Natural killer cell (primary cell): Measurements from ENCODE around the gene UGT1A8. TPM values are rescaled to one million over a fixed set of nuclear protein-coding genes. Genes with fewer than 3 reads are reported as not detected.
"Not testable (repeated sequence)": the region's sequence is repeated elsewhere in the genome, so short reads cannot be mapped to it uniquely, and the experiment has no call there.

Source experiments
- ATAC-seq, 3 donors: fragments of 150-1000 bp in 2 of 3; fragments of 200-7000 bp in 1 of 3; cut with Tn5 transposase; 1 replicate in 1 of 3; 2 replicates in 2 of 3; pipeline ENCODE4 v1.10.0; 2021; ENCODE audit warnings: mild to moderate bottlenecking in 2 of 3, moderate library complexity in 2 of 3
- DNase-seq, 2 donors: peaks; one replicate each; pipeline versions ENCODE4 v3.0.0 to v3.0.0-alpha.2; 2013 to 2021; ENCODE audit warnings: mixed read lengths in 1 of 2
- H3K27ac ChIP-seq: one replicate; pipeline ENCODE4 v1.5.1; 2013; ENCODE audit warnings: mild to moderate bottlenecking, low read length
- H3K27me3 ChIP-seq: one replicate; pipeline ENCODE4 v1.6.1; 2013; ENCODE audit warnings: low read length; ENCODE audit not compliant: control insufficient read depth, insufficient read depth
- H3K36me3 ChIP-seq: one replicate; pipeline ENCODE4 v1.6.1; 2013; ENCODE audit warnings: low read length; ENCODE audit not compliant: control insufficient read depth, insufficient read depth
- H3K4me1 ChIP-seq: one replicate; pipeline ENCODE4 v1.6.1; 2013; ENCODE audit warnings: low read length; ENCODE audit not compliant: control insufficient read depth, insufficient read depth
- H3K4me3 ChIP-seq: one replicate; pipeline ENCODE4 v1.5.1; 2013; ENCODE audit warnings: low read length
- H3K9me3 ChIP-seq: one replicate; pipeline ENCODE4 v1.6.1; 2013; ENCODE audit warnings: low read length; ENCODE audit not compliant: control insufficient read depth, insufficient read depth
- H3K27ac Mint-ChIP-seq, 2 donors: one replicate each; pipeline ENCODE4 v1.8.0; 2022; ENCODE audit warnings: mild to moderate bottlenecking in 2 of 2, mixed read lengths in 2 of 2, moderate library complexity in 1 of 2
- H3K27me3 Mint-ChIP-seq, 2 donors: one replicate each; pipeline ENCODE4 v1.8.0; 2022; ENCODE audit warnings: low read depth in 2 of 2, mixed read lengths in 2 of 2
- H3K36me3 Mint-ChIP-seq: one replicate; pipeline ENCODE4 v1.8.0; 2022; ENCODE audit warnings: mixed read lengths
- H3K4me1 Mint-ChIP-seq, 2 donors: one replicate each; pipeline ENCODE4 v1.8.0; 2022; ENCODE audit warnings: mixed read lengths in 2 of 2
- H3K4me3 Mint-ChIP-seq: one replicate; pipeline ENCODE4 v1.8.0; 2022; ENCODE audit warnings: mild to moderate bottlenecking, moderate library complexity, mixed read lengths
- H3K9me3 Mint-ChIP-seq, 2 donors: one replicate each; pipeline ENCODE4 v1.8.0; 2022; ENCODE audit warnings: mixed read lengths in 2 of 2
- CTCF ChIP-seq: fragments of 200-600 bp; IDR thresholded peaks from one replicate; pipeline ENCODE4 v1.8.0; 2022; ENCODE audit warnings: antibody characterized with exemption
- WGBS: methylation state at CpG from one replicate; pipeline ENCODE4 v1.1.7; 2013; ENCODE audit warnings: missing lambda C conversion rate; ENCODE audit not compliant: insufficient coverage; 5-methylcytosine and 5-hydroxymethylcytosine counted together
- intact Hi-C: fragments of 100-400 bp; cut with micrococcal nuclease; formaldehyde crosslinking; loops from one replicate; pipeline ENCODE4 v1.14.2; 2022
- total RNA-seq, 4 donors: library from RNA; stranded (reverse); fragments of 120-200 nt in 1 of 4; gene quantifications; one replicate each; pipeline versions ENCODE4 v1.2.3 to v1.2.4, GENCODE V29; 2013 to 2022

UGT1A8 gene
- not detected for total RNA-seq
- total RNA-seq (2013): not detected

GRCh38 chr2:233617476-233617875 is at the start of gene UGT1A8:
Gene UGT1A8 (plus strand): TSS chr2:233617633. CDS start chr2:233617708, 75 bp downstream.
- ATAC-seq, H3K36me3 Mint-ChIP-seq, H3K27ac ChIP-seq, H3K9me3 ChIP-seq, H3K4me3 Mint-ChIP-seq, DNase-seq, H3K27ac Mint-ChIP-seq, H3K4me1 ChIP-seq, H3K4me1 Mint-ChIP-seq, H3K4me3 ChIP-seq, H3K27me3 ChIP-seq, intact Hi-C loops, H3K9me3 Mint-ChIP-seq, H3K36me3 ChIP-seq: not testable (repeated sequence)
- WGBS: 95% methylated on average over 4 of the region's 5 CpGs
- H3K27me3 Mint-ChIP-seq: peaks cover 42 to 54% of the 10 kb centered on the region in 2 donors

- Histone ChIP-seq H3K9me3 (no peaks in the 10 kb centered on the region), H3K4me1 (no peaks in the 10 kb centered on the region), H3K4me3 (no peak overlapping the region), H3K27ac (no peak overlapping the region), H3K36me3 (no peaks in the 10 kb centered on the region), H3K27me3 (no peaks in the 10 kb centered on the region)
- no peak for TF ChIP-seq CTCF
- Mint-ChIP-seq H3K4me3 (no peak overlapping the region), H3K27me3 (peaks cover 17 to 30% of the 10 kb centered on the region in 2 donors), H3K27ac (no peak overlapping the region), H3K9me3 (no peaks in the 10 kb centered on the region), H3K4me1 (peaks cover 0 to under 1% of the 10 kb centered on the region in 2 donors), H3K36me3 (no peaks in the 10 kb centered on the region)
- DNase-seq (no peak), ATAC-seq (no peak)
- WGBS: no CpG with 5 or more reads among the region's 1 CpG
- intact Hi-C loops: no loop called here
These were observed 46.4 kb upstream of the UGT1A8 start for GRCh38 chr2:233571001-233571400.

- Mint-ChIP-seq H3K9me3 (no peaks in the 10 kb centered on the region), H3K27me3 (peaks cover 17 to 30% of the 10 kb centered on the region in 2 donors), H3K27ac (no peak overlapping the region), H3K4me1 (no peaks in the 10 kb centered on the region), H3K36me3 (no peaks in the 10 kb centered on the region), H3K4me3 (no peak overlapping the region)
- DNase-seq (no peak), ATAC-seq (no peak)
- no peaks in the 10 kb centered on the region for H3K4me1 ChIP-seq
- H3K9me3 ChIP-seq: no peaks in the 10 kb centered on the region
- intact Hi-C loops: no loop called here
- H3K27ac ChIP-seq: no peak overlapping the region
- 100% methylated on average over 1 of the region's 2 CpGs for WGBS
- no peaks in the 10 kb centered on the region for H3K27me3 ChIP-seq
- TF ChIP-seq CTCF: no peak
- H3K36me3 ChIP-seq: no peaks in the 10 kb centered on the region
- no peak overlapping the region for H3K4me3 ChIP-seq
These were observed 46.0 kb upstream of the UGT1A8 start for GRCh38 chr2:233571462-233571861.

GRCh38 chr2:233572468-233572867 is 45.0 kb upstream of the UGT1A8 start:
- Histone ChIP-seq H3K4me1 (no peaks in the 10 kb centered on the region), H3K4me3 (no peak overlapping the region), H3K36me3 (no peaks in the 10 kb centered on the region), H3K27me3 (no peaks in the 10 kb centered on the region), H3K27ac (no peak overlapping the region), H3K9me3 (no peaks in the 10 kb centered on the region)
- H3K9me3 Mint-ChIP-seq: no peaks in the 10 kb centered on the region
- ATAC-seq (no peak), DNase-seq (no peak)
- no peaks in the 10 kb centered on the region for H3K36me3 Mint-ChIP-seq
- no peak overlapping the region for H3K4me3 Mint-ChIP-seq
- H3K27me3 Mint-ChIP-seq: peaks cover 22 to 30% of the 10 kb centered on the region in 2 donors
- intact Hi-C loops: no loop called here
- no peak overlapping the region for H3K27ac Mint-ChIP-seq
- no peak for TF ChIP-seq CTCF
- H3K4me1 Mint-ChIP-seq: no peaks in the 10 kb centered on the region
- WGBS: 95% methylated on average over 4 of the region's 4 CpGs

- H3K9me3 ChIP-seq, H3K4me1 Mint-ChIP-seq, H3K27ac Mint-ChIP-seq, H3K4me3 ChIP-seq, H3K27me3 ChIP-seq, H3K36me3 ChIP-seq, H3K4me1 ChIP-seq, intact Hi-C loops, H3K27ac ChIP-seq, ATAC-seq, DNase-seq, H3K4me3 Mint-ChIP-seq, H3K36me3 Mint-ChIP-seq, H3K9me3 Mint-ChIP-seq: not testable (repeated sequence)
- peaks cover 2 to 11% of the 10 kb centered on the region in 2 donors for H3K27me3 Mint-ChIP-seq
- 33% methylated on average over 3 of the region's 5 CpGs for WGBS
These were observed 40.1 kb upstream of the UGT1A8 start for GRCh38 chr2:233577341-233577740.

GRCh38 chr2:233583217-233583965 is 34.0 kb upstream of the UGT1A8 start:
- H3K9me3 ChIP-seq, intact Hi-C loops, H3K4me1 Mint-ChIP-seq, H3K4me3 ChIP-seq, H3K9me3 Mint-ChIP-seq, ATAC-seq, DNase-seq, H3K27me3 ChIP-seq, H3K27ac Mint-ChIP-seq, H3K27ac ChIP-seq, H3K36me3 Mint-ChIP-seq, H3K4me1 ChIP-seq, H3K36me3 ChIP-seq: not testable (repeated sequence)
- H3K27me3 Mint-ChIP-seq: peaks cover 17 to 22% of the 10 kb centered on the region in 2 donors
- H3K4me3 Mint-ChIP-seq: peak overlapping the region; percentile 65
- WGBS: 92% methylated on average over 34 of the region's 35 CpGs
